Endodermal cell (in vitro differentiated cells): ENCODE results near the gene LCMT2. TPM values are rescaled to one million over a fixed set of nuclear protein-coding genes. Genes with fewer than 3 reads are reported as not detected.

ENCODE experiments used
- DNase-seq: peaks from one replicate; pipeline ENCODE4 v3.0.0-alpha.2; 2017
- H3K27ac ChIP-seq: 2 replicates; pipeline ENCODE4 v1.5.1; 2013; ENCODE audit warnings: mild to moderate bottlenecking, low read depth, low read length, moderate library complexity
- H3K27me3 ChIP-seq: 2 replicates; pipeline ENCODE4 v1.6.1; 2013; ENCODE audit warnings: mild to moderate bottlenecking, low read length, moderate library complexity; ENCODE audit not compliant: insufficient read depth, control insufficient read depth, poor library complexity, severe bottlenecking
- H3K36me3 ChIP-seq: 2 replicates; pipeline ENCODE4 v1.7.0; 2013; ENCODE audit warnings: mild to moderate bottlenecking, low read length, moderate library complexity; ENCODE audit not compliant: control insufficient read depth, insufficient read depth
- H3K4me1 ChIP-seq: one replicate; pipeline ENCODE4 v1.7.0; 2013; ENCODE audit warnings: low read length; ENCODE audit not compliant: control insufficient read depth, insufficient read depth
- H3K4me3 ChIP-seq: 2 replicates; pipeline ENCODE4 v1.5.1; 2013; ENCODE audit warnings: mild to moderate bottlenecking, low read length, moderate library complexity
- H3K9ac ChIP-seq: 2 replicates; pipeline ENCODE4 v1.6.1; 2013; ENCODE audit warnings: mild to moderate bottlenecking, low read length, moderate library complexity; ENCODE audit not compliant: poor library complexity, severe bottlenecking; ENCODE audit errors: extremely low read depth
- H3K9me3 ChIP-seq: 2 replicates; pipeline ENCODE4 v1.6.1; 2013; ENCODE audit warnings: mild to moderate bottlenecking, low read length, moderate library complexity; ENCODE audit not compliant: control insufficient read depth
- H3K27ac Mint-ChIP-seq: 2 replicates; pipeline ENCODE4 v1.8.0; 2020; ENCODE audit warnings: mixed read lengths
- H3K27me3 Mint-ChIP-seq: 2 replicates; pipeline ENCODE4 v1.8.0; 2021; ENCODE audit warnings: mild to moderate bottlenecking, mixed read lengths; ENCODE audit not compliant: insufficient read depth
- H3K36me3 Mint-ChIP-seq: 2 replicates; pipeline ENCODE4 v1.8.0; 2020; ENCODE audit warnings: low read depth, mixed read lengths
- H3K4me1 Mint-ChIP-seq: 2 replicates; pipeline ENCODE4 v1.8.0; 2020; ENCODE audit warnings: mixed read lengths
- H3K4me3 Mint-ChIP-seq: 2 replicates; pipeline ENCODE4 v1.8.0; 2020; ENCODE audit warnings: mild to moderate bottlenecking, moderate library complexity, mixed read lengths
- H3K9me3 Mint-ChIP-seq: 2 replicates; pipeline ENCODE4 v1.8.0; 2020; ENCODE audit warnings: mild to moderate bottlenecking, mixed read lengths
- WGBS, 2 experiments: methylation state at CpG; one replicate each; pipeline versions ENCODE4 v1.1.5 to v1.1.7; 2013; ENCODE audit warnings: missing lambda C conversion rate in 2 of 2, mixed read lengths in 1 of 2; ENCODE audit not compliant: insufficient coverage in 1 of 2, insufficient read length in 1 of 2; 5-methylcytosine and 5-hydroxymethylcytosine counted together
- total RNA-seq, 2 donors: library from RNA; stranded (reverse); fragmentation: NEBNext Ultra II Directional in 1 of 2; extraction: Animal tissue kit (Norgen Biotek cat#: 25700) in 1 of 2; gene quantifications; 2 replicates in 1 of 2; 3 replicates in 1 of 2; pipeline ENCODE4 v1.2.1, GENCODE V29; 2021
- TF ChIP-seq, protein P1 (sequence below): fragments of 200-600 bp; sonication (generic); conservative IDR thresholded peaks from 2 replicates; pipeline ENCODE4 v1.5.0; 2021; ENCODE audit warnings: antibody characterized with exemption, mild to moderate bottlenecking

The LCMT2 gene
- total RNA-seq, 2 donors from 2014 or later, result 12.6 to 13.2 TPM

DNA sequence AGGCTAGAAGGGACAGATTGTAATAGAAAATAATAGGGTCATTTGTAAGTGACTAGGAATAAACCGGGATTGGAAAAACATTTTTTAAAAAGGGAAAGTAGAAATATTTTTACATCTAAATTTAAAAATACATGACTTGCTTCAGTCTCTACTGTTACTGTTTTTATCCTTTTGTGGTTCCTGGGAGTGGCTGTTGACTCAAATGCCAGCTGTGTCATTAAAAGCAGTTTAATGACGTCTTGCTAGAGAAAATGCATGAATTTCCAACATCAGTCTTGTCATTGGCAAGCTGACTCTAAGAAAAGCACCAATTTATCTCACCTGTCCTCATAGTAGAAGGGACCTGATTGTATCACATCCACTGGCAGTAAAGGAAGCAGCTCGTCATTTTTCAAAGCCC is 16.7 kb upstream of the LCMT2 start:
- no peaks in the 10 kb centered on the region for H3K27me3 ChIP-seq
- Mint-ChIP-seq H3K4me3 (no peak overlapping the region), H3K4me1 (no peaks in the 10 kb centered on the region), H3K27me3 (no peaks in the 10 kb centered on the region), H3K27ac (no peak overlapping the region), H3K9me3 (no peaks in the 10 kb centered on the region), H3K36me3 (peaks cover 15% of the 10 kb centered on the region)
- no peaks in the 10 kb centered on the region for H3K9me3 ChIP-seq
- TF ChIP-seq, protein P1, sequence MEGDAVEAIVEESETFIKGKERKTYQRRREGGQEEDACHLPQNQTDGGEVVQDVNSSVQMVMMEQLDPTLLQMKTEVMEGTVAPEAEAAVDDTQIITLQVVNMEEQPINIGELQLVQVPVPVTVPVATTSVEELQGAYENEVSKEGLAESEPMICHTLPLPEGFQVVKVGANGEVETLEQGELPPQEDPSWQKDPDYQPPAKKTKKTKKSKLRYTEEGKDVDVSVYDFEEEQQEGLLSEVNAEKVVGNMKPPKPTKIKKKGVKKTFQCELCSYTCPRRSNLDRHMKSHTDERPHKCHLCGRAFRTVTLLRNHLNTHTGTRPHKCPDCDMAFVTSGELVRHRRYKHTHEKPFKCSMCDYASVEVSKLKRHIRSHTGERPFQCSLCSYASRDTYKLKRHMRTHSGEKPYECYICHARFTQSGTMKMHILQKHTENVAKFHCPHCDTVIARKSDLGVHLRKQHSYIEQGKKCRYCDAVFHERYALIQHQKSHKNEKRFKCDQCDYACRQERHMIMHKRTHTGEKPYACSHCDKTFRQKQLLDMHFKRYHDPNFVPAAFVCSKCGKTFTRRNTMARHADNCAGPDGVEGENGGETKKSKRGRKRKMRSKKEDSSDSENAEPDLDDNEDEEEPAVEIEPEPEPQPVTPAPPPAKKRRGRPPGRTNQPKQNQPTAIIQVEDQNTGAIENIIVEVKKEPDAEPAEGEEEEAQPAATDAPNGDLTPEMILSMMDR, result no peak
- 91 to 96% methylated on average over 2 of the region's 3 CpGs for WGBS, 2 experiments
- no peaks in the 10 kb centered on the region for H3K4me1 ChIP-seq
- no peak overlapping the region for H3K9ac ChIP-seq
- peaks cover 18% of the 10 kb centered on the region for H3K36me3 ChIP-seq
- DNase-seq, result no peak
- H3K27ac ChIP-seq, result no peak overlapping the region
- H3K4me3 ChIP-seq, result no peak overlapping the region

DNA sequence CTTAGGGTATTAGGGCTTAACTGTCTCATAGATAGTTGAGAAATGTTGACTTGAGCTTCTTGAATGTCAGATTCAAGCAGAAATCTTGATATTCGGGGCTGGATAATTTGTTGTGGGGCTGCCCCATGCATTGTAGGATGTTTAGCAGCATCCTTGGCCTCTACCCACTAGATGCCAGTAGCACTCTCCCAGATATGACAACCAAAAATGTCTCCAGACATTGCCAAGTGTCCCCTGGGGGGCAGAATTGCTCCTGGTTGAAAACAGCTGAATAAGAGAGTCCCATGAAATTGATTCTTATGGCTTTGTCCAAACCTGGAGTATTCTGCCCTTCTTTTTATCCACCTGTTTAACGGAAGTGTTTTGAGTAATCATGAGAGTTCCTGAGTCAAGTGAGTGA is 15.9 kb upstream of the LCMT2 start:
- Histone ChIP-seq H3K27ac (no peak overlapping the region), H3K36me3 (peaks cover 18% of the 10 kb centered on the region), H3K9me3 (no peaks in the 10 kb centered on the region), H3K4me3 (no peak overlapping the region), H3K4me1 (no peaks in the 10 kb centered on the region), H3K27me3 (no peaks in the 10 kb centered on the region), H3K9ac (no peak overlapping the region)
- no peaks in the 10 kb centered on the region for H3K9me3 Mint-ChIP-seq
- H3K27ac Mint-ChIP-seq, result no peak overlapping the region
- no peaks in the 10 kb centered on the region for H3K27me3 Mint-ChIP-seq
- DNase-seq, result no peak
- H3K36me3 Mint-ChIP-seq, result peaks cover 16% of the 10 kb centered on the region
- no peak overlapping the region for H3K4me3 Mint-ChIP-seq
- WGBS, 2 experiments, result 93 to 100% methylated on average over 1 to 2 of the region's 2 CpGs
- no peaks in the 10 kb centered on the region for H3K4me1 Mint-ChIP-seq
- TF ChIP-seq, protein P1, result no peak

DNA sequence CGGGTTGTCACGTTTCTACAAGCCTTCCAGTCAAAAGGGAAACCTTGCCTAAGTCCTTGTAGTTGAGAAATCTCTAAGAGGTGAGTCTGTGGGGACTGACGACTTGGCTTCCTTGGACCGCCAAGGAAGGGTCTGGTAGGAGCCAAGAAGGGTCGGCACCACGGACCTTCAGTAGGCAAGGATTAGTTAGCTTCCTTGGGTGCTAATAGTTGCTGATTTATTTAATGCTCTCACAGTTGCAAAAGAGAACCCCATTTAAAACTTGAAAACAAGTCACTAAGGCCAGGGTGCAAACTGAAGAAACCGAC is 361 bp upstream of the LCMT2 start:
- WGBS, 2 experiments, result 5 to 33% methylated on average over 1 to 7 of the region's 7 CpGs
- H3K9me3 Mint-ChIP-seq, result no peaks in the 10 kb centered on the region
- peaks cover 24% of the 10 kb centered on the region for H3K4me1 Mint-ChIP-seq
- peaks cover under 1% of the 10 kb centered on the region for H3K27me3 Mint-ChIP-seq
- H3K4me3 Mint-ChIP-seq, result peak overlapping the region; percentile 91
- TF ChIP-seq, protein P1, result no peak
- Histone ChIP-seq H3K4me1 (peaks cover 8% of the 10 kb centered on the region), H3K4me3 (peak overlapping the region; percentile 92), H3K9me3 (no peaks in the 10 kb centered on the region), H3K27me3 (no peaks in the 10 kb centered on the region), H3K36me3 (peaks cover 17% of the 10 kb centered on the region), H3K27ac (peak overlapping the region; percentile 34), H3K9ac (peak overlapping the region; percentile 73)
- peak overlapping the region; percentile 98 for H3K27ac Mint-ChIP-seq
- peaks cover 16% of the 10 kb centered on the region for H3K36me3 Mint-ChIP-seq
- no peak for DNase-seq
